HepG2 (cell line): ENCODE data around the gene TMEM184C. TPM values are rescaled to one million over a fixed set of nuclear protein-coding genes. Genes with fewer than 3 reads are reported as not detected.

Experiments used
- ATAC-seq: fragments of 200-7000 bp; cut with Tn5 transposase; 3 replicates; pipeline ENCODE4 v1.9.1; 2020; ENCODE audit warnings: mild to moderate bottlenecking, moderate library complexity
- BruUV-seq: library from RNA; stranded (reverse); fragments of 400-500 nt; replicated peaks from 2 replicates; lab custom pipeline; 2021; lab: Mats Ljungman, UMichigan
- CTCF ChIA-PET: fragments of 300-600 bp; formaldehyde crosslinking; extraction: SDS; loops from one replicate; lab custom pipeline; 2021; ENCODE audit warnings: low total read pairs, inconsistent platforms, low intra/inter-chr PET ratio; lab: Yijun Ruan, JAX
- POLR2A ChIA-PET: fragments of 350-600 bp; sonication (Branson Sonifier 250); formaldehyde crosslinking; loops from one replicate; lab custom pipeline; 2020; ENCODE audit warnings: antibody characterized with exemption, inconsistent platforms; lab: Yijun Ruan, JAX
- DNase-seq: peaks from one replicate; pipeline ENCODE4 v3.0.0-alpha.2; 2015; ENCODE audit warnings: low spot score
- FAIRE-seq: peaks from 3 replicates; lab custom pipeline; 2011; peaks lifted over from hg19 to GRCh38; lab: Jason Lieb, UNC
- H2AFZ ChIP-seq: one replicate; pipeline ENCODE4 v1.6.1; 2011; ENCODE audit warnings: low read length, inconsistent platforms
- H3K27ac ChIP-seq: fragments of 300-600 bp; 3 replicates; pipeline ENCODE4 v1.8.0; 2011; ENCODE audit warnings: mixed run types, mild to moderate bottlenecking, mixed read lengths, low read length, inconsistent platforms; ENCODE audit not compliant: insufficient read depth; ENCODE audit errors: extremely low read length
- H3K27me3 ChIP-seq, 2 experiments: fragments of 200-600 bp in 1 of 2; 2 replicates in 1 of 2; 3 replicates in 1 of 2; pipeline versions ENCODE4 v1.6.0 to v1.8.0; 2011; ENCODE audit warnings: low read length in 2 of 2, mild to moderate bottlenecking in 2 of 2, moderate library complexity in 2 of 2, inconsistent platforms in 1 of 2; ENCODE audit not compliant: insufficient read depth in 2 of 2, control insufficient read depth in 1 of 2
- H3K36me3 ChIP-seq, 2 experiments: fragments of 200-600 bp in 1 of 2; replicated peaks in 1 of 2; 2 replicates in 1 of 2; 3 replicates in 1 of 2; pipeline versions ENCODE4 v1.5.1 to v1.8.0; 2011; ENCODE audit warnings: low read length in 2 of 2, inconsistent platforms in 1 of 2; ENCODE audit not compliant: insufficient read depth in 2 of 2, control insufficient read depth in 1 of 2
- H3K4me1 ChIP-seq: 2 replicates; pipeline ENCODE4 v1.5.1; 2012; ENCODE audit warnings: low read length, inconsistent platforms; ENCODE audit not compliant: insufficient read depth
- H3K4me2 ChIP-seq: 2 replicates; pipeline ENCODE4 v1.6.0; 2011; ENCODE audit warnings: low read depth, low read length, inconsistent platforms
- H3K4me3 ChIP-seq, 3 experiments: fragments of 200-600 bp in 1 of 3; sonication (generic), shearing (Covaris generic) in 1 of 3; replicated peaks in 1 of 3; 2 replicates each; pipeline ENCODE4 v1.5.1; 2011 to 2016; ENCODE audit warnings: low read length in 3 of 3, inconsistent platforms in 2 of 3, low read depth in 2 of 3, mild to moderate bottlenecking in 2 of 3, control low read depth in 1 of 3, mixed read lengths in 1 of 3; ENCODE audit not compliant: insufficient read depth in 1 of 3
- H3K79me2 ChIP-seq: one replicate; pipeline ENCODE4 v1.6.1; 2011; ENCODE audit warnings: low read length, inconsistent platforms; ENCODE audit not compliant: insufficient read depth
- H3K9ac ChIP-seq: 2 replicates; pipeline ENCODE4 v1.6.0; 2011; ENCODE audit warnings: mild to moderate bottlenecking, low read depth, low read length, inconsistent platforms; ENCODE audit not compliant: insufficient read depth
- H3K9me3 ChIP-seq: 2 replicates; pipeline ENCODE4 v1.5.1; 2012; ENCODE audit warnings: mild to moderate bottlenecking, low read length
- H4K20me1 ChIP-seq: 2 replicates; pipeline ENCODE4 v1.6.0; 2011; ENCODE audit warnings: inconsistent platforms, mild to moderate bottlenecking, low read length, moderate library complexity; ENCODE audit not compliant: insufficient read depth
- GLI4 ChIP-seq: sonication (generic); formaldehyde crosslinking; IDR thresholded peaks from 2 replicates; pipeline ENCODE4 v1.5.1; 2020; ENCODE audit warnings: missing genetic modification reagents, mild to moderate bottlenecking, moderate library complexity, borderline replicate concordance
- HMG20B ChIP-seq: conservative IDR thresholded peaks from 2 replicates; pipeline ENCODE4 v1.6.1; 2016; ENCODE audit warnings: missing genetic modification reagents, missing compliant biosample characterization
- MYC ChIP-seq: sonication (generic); formaldehyde crosslinking; IDR thresholded peaks from 2 replicates; pipeline ENCODE4 v1.9.0; 2021; ENCODE audit warnings: missing genetic modification reagents, borderline replicate concordance
- ZNF207 ChIP-seq: fragments of 450-650 bp; IDR thresholded peaks from 2 replicates; pipeline ENCODE4 v1.6.1; 2016; ENCODE audit warnings: antibody characterized with exemption, borderline replicate concordance
- ZNF263 ChIP-seq: sonication (generic); formaldehyde crosslinking; IDR thresholded peaks from 2 replicates; pipeline ENCODE4 v1.4.0; 2020; ENCODE audit warnings: missing genetic modification reagents
- in situ Hi-C: cut with HindIII; loops from 2 replicates; pipeline ENCODE4 v1.10.0; 2017; ENCODE audit warnings: low pct_unique_long_range_greater_than_20kb; ENCODE audit not compliant: extremely low pct_ligation_motif_present
- intact Hi-C: fragments of 100-400 bp; cut with micrococcal nuclease; formaldehyde crosslinking; loops from one replicate; pipeline ENCODE4 v1.10.0; 2022; ENCODE audit not compliant: unreplicated experiment
- polyA plus RNA-seq, 8 experiments: library from polyadenylated mRNA; depleted of rRNA in 3 of 8; stranded (reverse) in 7 of 8; unstranded in 1 of 8; fragments of >200 nt; fragmentation: Illumina TruSeq in 4 of 8; extraction: Trizol in 4 of 8; gene quantifications; 2 replicates each; pipeline versions ENCODE4 v1.2.1 to v1.2.3, GENCODE V29; 2011 to 2016; ENCODE audit warnings: low read depth in 4 of 8, missing spikeins in 1 of 8, mixed read lengths in 1 of 8; ENCODE audit not compliant: insufficient read depth in 1 of 8
- total RNA-seq, 5 experiments: library from RNA; depleted of rRNA; stranded (reverse); fragments of >200 nt; fragmentation: Illumina TruSeq; extraction: Trizol; gene quantifications; 2 replicates each; pipeline ENCODE4 v1.2.3, GENCODE V29; 2016; ENCODE audit warnings: low read depth in 1 of 5
- TF ChIP-seq, protein P1 (sequence below): sonication (generic); formaldehyde crosslinking; IDR thresholded peaks from 2 replicates; pipeline ENCODE4 v1.4.0; 2020; ENCODE audit warnings: low read depth, mild to moderate bottlenecking, missing genetic modification reagents

The TMEM184C gene
- total and polyA plus RNA-seq, 2 of the 13 experiments (the other 11 are each of a cell fraction or from before 2014, with no cell fraction given) = 13.9 to 26.1 TPM

DNA sequence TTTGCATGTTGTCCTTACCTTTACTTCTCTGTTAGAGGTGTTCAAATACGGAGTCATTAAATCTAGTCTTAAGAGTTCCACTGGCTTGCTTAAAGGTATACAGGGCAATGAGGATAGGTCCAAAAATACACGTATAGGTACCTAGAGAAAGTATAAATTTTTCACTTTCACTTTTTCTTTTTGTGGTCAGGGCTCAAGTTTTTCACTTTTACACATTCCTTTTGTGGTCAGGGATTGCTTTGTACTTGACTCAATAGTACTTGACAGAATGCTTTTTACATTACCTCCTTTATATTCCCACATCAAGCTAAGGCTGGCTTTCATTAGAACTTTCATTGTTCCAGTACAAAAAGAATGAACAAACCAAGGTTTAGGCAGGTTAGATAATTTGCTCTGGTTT is 21.7 kb downstream of the TMEM184C start (continued):
- TF ChIP-seq ZNF207 = no peak

DNA sequence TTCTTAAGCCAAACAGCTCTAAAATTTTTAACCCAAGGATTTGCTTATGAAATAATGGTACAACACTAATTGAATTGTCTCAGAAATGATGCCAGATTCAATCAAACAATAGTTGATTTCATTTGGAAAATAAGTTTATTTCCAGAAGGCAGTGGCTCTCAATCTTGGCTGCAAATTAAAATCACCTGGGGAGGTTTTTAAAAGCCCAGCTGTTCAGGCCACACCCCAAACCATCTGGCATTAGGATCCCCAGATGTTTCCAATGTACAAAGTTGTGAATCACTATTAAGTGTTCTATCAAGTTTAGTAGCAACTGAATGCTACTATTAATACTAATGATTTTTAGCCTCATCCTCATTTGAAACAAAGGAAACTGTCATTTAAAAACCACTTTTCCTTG is 22.2 kb downstream of the TMEM184C start:
- TF ChIP-seq GLI4 (CRISPR knock-in tag) (no peak), HMG20B (no peak), MYC (CRISPR knock-in tag) (no peak), ZNF263 (CRISPR knock-in tag) (no peak)
- TF ChIP-seq, protein P1, sequence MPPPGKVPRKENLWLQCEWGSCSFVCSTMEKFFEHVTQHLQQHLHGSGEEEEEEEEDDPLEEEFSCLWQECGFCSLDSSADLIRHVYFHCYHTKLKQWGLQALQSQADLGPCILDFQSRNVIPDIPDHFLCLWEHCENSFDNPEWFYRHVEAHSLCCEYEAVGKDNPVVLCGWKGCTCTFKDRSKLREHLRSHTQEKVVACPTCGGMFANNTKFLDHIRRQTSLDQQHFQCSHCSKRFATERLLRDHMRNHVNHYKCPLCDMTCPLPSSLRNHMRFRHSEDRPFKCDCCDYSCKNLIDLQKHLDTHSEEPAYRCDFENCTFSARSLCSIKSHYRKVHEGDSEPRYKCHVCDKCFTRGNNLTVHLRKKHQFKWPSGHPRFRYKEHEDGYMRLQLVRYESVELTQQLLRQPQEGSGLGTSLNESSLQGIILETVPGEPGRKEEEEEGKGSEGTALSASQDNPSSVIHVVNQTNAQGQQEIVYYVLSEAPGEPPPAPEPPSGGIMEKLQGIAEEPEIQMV (CRISPR knock-in tag) = no peak
- no peak overlapping the region for H3K4me2 ChIP-seq
- ChIA-PET CTCF (no interaction called here), POLR2A (no interaction called here)
- no peaks in the 10 kb centered on the region for H3K9me3 ChIP-seq
- intact Hi-C loops = no loop called here
- FAIRE-seq = no peak
- H2AFZ ChIP-seq = no peak overlapping the region
- no peak overlapping the region for H3K9ac ChIP-seq
- ATAC-seq = no peak
- H3K27ac ChIP-seq = no peak overlapping the region
- no TSS peak for BruUV-seq
- H3K4me1 ChIP-seq = no peaks in the 10 kb centered on the region
- H4K20me1 ChIP-seq = no peaks in the 10 kb centered on the region
- peaks cover 2 to 41% of the 10 kb centered on the region in 2 experiments; a peak in 3 of 5 replicates for H3K36me3 ChIP-seq
- no peak overlapping the region for H3K4me3 ChIP-seq
- no peak for DNase-seq
- in situ Hi-C loops = no loop called here
- H3K79me2 ChIP-seq = no peaks in the 10 kb centered on the region
- H3K27me3 ChIP-seq = no peaks in the 10 kb centered on the region
